WI38 (cell line): Measurements from ENCODE around the gene SCN1B.

ENCODE experiments used
- H3K4me3 ChIP-seq: 2 replicates; pipeline ENCODE4 v1.5.1; 2011; ENCODE audit warnings: low read depth, mild to moderate bottlenecking, control low read depth, low read length
- TF ChIP-seq, protein P1 (sequence below): IDR thresholded peaks from 2 replicates; pipeline ENCODE4 v1.5.1; 2012; ENCODE audit warnings: low read depth, mild to moderate bottlenecking, control low read depth, low read length

SCN1B gene

GRCh38 chr19:34998777-34999497 lies 31.3 kb upstream of the SCN1B start:
- TF ChIP-seq, protein P1, sequence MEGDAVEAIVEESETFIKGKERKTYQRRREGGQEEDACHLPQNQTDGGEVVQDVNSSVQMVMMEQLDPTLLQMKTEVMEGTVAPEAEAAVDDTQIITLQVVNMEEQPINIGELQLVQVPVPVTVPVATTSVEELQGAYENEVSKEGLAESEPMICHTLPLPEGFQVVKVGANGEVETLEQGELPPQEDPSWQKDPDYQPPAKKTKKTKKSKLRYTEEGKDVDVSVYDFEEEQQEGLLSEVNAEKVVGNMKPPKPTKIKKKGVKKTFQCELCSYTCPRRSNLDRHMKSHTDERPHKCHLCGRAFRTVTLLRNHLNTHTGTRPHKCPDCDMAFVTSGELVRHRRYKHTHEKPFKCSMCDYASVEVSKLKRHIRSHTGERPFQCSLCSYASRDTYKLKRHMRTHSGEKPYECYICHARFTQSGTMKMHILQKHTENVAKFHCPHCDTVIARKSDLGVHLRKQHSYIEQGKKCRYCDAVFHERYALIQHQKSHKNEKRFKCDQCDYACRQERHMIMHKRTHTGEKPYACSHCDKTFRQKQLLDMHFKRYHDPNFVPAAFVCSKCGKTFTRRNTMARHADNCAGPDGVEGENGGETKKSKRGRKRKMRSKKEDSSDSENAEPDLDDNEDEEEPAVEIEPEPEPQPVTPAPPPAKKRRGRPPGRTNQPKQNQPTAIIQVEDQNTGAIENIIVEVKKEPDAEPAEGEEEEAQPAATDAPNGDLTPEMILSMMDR: no peak
- peak overlapping the region; percentile 64 for H3K4me3 ChIP-seq

DNA sequence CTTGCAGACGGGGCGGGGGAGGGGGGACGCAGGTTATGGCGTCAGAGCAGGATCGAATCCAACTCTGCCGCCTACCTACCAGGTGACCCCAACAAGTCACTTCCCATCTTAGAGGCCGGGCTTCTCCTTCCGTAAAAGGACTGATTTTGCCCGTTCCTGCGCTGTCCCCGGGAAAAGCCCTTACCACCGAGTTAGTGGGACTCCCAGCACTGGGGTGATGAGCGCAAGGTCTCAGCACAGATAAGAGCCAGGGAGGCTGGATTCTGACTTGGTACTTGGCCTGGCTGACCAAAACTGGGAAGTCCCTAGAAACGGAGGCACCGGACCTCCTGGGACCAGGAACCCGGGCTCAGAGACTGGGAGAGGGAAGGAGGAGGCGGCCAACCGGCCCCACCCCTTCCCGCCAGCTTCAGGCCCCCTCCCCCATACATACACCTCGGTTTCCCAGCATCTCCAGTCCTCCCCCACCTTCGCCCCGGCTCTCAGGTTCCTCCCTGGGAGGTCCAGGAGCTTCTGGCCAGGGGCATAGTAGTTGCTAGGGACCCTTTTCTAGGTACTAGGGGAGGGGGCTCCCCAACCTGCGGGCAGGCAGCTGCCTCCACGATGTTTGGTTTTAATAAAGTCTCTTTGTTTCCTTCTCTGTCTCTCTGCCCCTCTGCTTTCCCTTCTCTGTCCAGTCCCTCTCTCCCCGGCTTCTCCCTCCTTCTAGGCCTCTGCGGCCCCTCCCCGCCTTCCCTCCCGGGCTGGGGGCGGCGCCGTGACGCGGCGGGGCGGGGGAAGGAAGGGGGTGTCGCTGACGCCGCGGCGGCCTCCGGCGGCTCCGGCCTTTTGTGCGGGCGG lies 30.6 kb upstream of the SCN1B start, which contains the start of gene GRAMD1A:
GRAMD1A (plus strand) TSS at position 826 of the 840 bp plus-strand sequence. CDS start 156 bp downstream, outside the sequence.
- H3K4me3 ChIP-seq: peak within 1 kb of the TSS; percentile 78
- TF ChIP-seq, protein P1: no peak

GRCh38 chr19:35000338-35000646 lies 30.0 kb upstream of the SCN1B start:
- TF ChIP-seq, protein P1: no peak
- H3K4me3 ChIP-seq: peak overlapping the region; percentile 78

DNA sequence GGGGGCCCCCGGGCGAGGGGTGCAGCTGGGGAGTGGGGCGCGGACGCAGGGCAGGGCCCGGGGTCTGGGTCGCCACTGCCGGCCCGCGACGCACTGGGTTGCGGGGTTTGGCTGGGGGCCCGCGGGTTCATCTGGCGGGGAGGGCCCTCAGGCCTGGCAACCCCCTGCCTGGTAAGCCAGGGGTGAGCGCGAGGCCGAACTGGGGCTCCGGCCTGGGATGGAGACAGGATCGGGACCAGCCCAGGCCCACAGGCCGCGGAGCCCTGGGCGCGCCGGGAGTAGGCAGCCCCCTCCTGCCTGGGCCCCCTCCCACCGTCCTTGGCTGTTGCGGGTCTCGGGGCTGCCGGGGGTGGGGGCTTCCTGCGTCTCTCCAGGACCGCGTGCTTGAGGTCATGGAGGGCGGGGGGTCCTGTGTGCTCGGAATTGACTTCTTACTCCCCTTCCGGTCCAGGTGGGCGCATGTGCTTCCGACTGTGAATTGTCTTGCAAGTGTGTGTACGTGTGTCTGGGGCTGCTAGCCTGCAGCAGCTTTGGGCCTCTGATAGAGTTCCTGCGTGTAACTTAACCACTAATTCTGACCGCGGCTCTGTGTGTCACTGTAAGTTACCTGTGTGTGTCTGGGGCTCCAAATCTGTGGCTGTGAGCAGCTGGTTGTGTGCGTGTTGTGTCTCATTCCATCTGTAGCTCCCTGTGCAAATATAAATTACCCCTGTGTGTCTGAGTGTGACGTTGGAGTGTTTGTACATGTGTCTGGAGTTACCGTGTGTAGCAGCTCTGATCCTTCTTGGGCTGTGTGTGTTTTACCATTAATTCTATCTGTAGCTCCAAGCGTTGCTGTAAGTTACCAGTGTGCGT lies 29.4 kb upstream of the SCN1B start:
- TF ChIP-seq, protein P1: no peak
- H3K4me3 ChIP-seq: peak overlapping the region; percentile 78

DNA sequence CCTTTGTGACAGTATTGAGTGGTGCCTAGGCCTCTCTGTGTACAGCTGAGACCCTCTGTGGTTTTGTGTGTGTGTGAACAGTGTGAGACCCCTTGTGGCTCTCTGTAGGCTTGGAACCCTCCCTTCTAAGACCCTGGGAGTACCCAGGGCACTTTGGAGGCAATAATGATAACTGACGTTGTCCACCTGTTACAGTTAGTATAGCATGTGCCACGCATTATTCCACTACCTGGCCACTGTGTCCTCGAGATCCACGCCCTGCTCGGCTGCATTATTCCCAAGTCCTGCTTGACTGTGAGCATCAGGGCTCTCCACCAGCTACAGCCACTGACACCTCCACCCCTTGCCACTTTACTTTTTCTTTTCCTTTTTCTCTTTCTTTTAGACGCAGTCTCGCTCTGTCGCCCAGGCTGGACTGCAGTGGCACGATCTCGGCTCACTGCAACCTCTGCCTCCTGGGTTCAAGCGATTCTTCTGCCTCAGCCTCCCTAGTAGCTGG lies 28.2 kb upstream of the SCN1B start:
- no peak overlapping the region for H3K4me3 ChIP-seq
- TF ChIP-seq, protein P1: no peak

DNA sequence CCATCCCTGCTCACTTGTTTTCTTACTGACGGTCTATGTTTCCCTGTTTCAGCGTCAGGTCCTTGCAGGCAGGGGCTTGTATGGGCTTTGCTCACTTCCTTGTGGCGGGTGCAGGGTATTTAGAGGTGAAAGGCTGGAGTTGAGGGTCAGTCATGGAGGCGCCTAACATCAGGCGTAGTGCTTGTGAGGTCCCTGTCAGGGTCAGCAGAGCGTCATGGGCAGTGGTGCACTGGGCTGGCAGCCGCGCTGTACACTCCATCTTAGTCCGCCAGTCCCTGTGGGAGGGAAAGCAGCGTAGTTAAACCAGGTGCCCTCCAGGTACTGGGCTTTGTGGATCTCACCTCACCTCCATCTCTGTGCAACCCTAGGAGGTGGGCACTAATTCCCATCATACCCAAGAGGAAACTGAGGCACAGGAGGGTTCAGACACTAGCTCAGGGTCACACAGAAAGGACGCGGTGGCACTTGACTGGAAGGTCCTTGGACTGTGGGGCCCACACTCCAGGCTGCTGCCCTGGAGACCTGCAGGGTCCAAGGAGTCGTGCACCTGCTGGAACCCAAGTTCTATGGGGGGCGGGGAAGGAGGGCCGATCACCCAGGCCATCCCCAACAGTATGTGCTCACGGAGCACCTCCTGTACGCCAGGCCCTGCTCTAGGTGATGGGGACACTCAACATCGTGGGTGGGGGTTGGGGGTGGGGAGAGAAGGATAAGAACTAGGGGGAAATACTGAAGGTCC lies 25.6 kb upstream of the SCN1B start:
- H3K4me3 ChIP-seq: no peak overlapping the region
- TF ChIP-seq, protein P1: no peak
